Neural progenitor cell (in vitro differentiated cells): ENCODE measurements around the gene SDR9C7. TPM values are rescaled to one million over a fixed set of nuclear protein-coding genes. Genes with fewer than 3 reads are reported as not detected.
"Not testable (repeated sequence)": the region's sequence is repeated elsewhere in the genome, so short reads cannot be mapped to it uniquely, and the experiment has no call there.

ENCODE experiments used
- DNase-seq: peaks from one replicate; pipeline ENCODE4 v3.0.0-alpha.2; 2016; ENCODE audit warnings: low spot score
- H2AFZ ChIP-seq: fragments of 200-600 bp; sonication (generic); replicated peaks from 2 replicates; pipeline ENCODE4 v1.6.1; 2016; ENCODE audit warnings: antibody characterized with exemption
- H3F3A ChIP-seq: fragments of 200-600 bp; sonication (generic); 2 replicates; pipeline ENCODE4 v1.6.1; 2016; ENCODE audit warnings: antibody characterized with exemption, low read depth
- H3K27ac ChIP-seq: fragments of 200-600 bp; sonication (generic); 2 replicates; pipeline ENCODE4 v1.5.1; 2016; ENCODE audit warnings: mild to moderate bottlenecking
- H3K27me3 ChIP-seq: fragments of 200-600 bp; sonication (generic); 2 replicates; pipeline ENCODE4 v1.6.1; 2016; ENCODE audit warnings: mild to moderate bottlenecking, moderate library complexity
- H3K36me3 ChIP-seq: fragments of 200-600 bp; sonication (generic); 2 replicates; pipeline ENCODE4 v1.5.1; 2016
- H3K4me1 ChIP-seq: fragments of 200-600 bp; sonication (generic); 2 replicates; pipeline ENCODE4 v1.6.1; 2016; ENCODE audit warnings: mixed run types
- H3K4me2 ChIP-seq: fragments of 200-600 bp; sonication (generic); 2 replicates; pipeline ENCODE4 v1.6.1; 2016
- H3K4me3 ChIP-seq: fragments of 200-600 bp; sonication (generic); 2 replicates; pipeline ENCODE4 v1.5.1; 2016
- H3K79me2 ChIP-seq: fragments of 200-600 bp; sonication (generic); 2 replicates; pipeline ENCODE4 v1.6.1; 2016; ENCODE audit warnings: low read depth
- H3K9ac ChIP-seq: fragments of 200-600 bp; sonication (generic); 2 replicates; pipeline ENCODE4 v1.6.1; 2016
- H3K9me3 ChIP-seq: fragments of 200-600 bp; sonication (generic); 2 replicates; pipeline ENCODE4 v1.5.1; 2016; ENCODE audit warnings: low read depth
- H4K20me1 ChIP-seq: fragments of 200-600 bp; sonication (generic); 2 replicates; pipeline ENCODE4 v1.6.1; 2016; ENCODE audit warnings: low read depth
- H3K27ac Mint-ChIP-seq: 3 replicates; pipeline ENCODE4 v1.8.0; 2021; ENCODE audit warnings: mixed read lengths
- H3K27me3 Mint-ChIP-seq: 2 replicates; pipeline ENCODE4 v1.8.0; 2022; ENCODE audit warnings: low read depth, mild to moderate bottlenecking, inconsistent platforms, moderate library complexity, mixed read lengths; ENCODE audit not compliant: insufficient read depth
- H3K36me3 Mint-ChIP-seq: 3 replicates; pipeline ENCODE4 v1.8.0; 2021; ENCODE audit warnings: mixed read lengths
- H3K4me1 Mint-ChIP-seq: 3 replicates; pipeline ENCODE4 v1.8.0; 2021; ENCODE audit warnings: mixed read lengths
- H3K4me3 Mint-ChIP-seq: 3 replicates; pipeline ENCODE4 v1.8.0; 2021; ENCODE audit warnings: mild to moderate bottlenecking, moderate library complexity, mixed read lengths
- H3K9me3 Mint-ChIP-seq: 3 replicates; pipeline ENCODE4 v1.8.0; 2020; ENCODE audit warnings: mixed read lengths
- CTCF ChIP-seq: fragments of 200-600 bp; sonication (generic); IDR thresholded peaks from 2 replicates; pipeline ENCODE4 v1.5.1; 2017; ENCODE audit warnings: antibody characterized with exemption, mild to moderate bottlenecking
- EZH2 ChIP-seq: fragments of 200-600 bp; sonication (generic); IDR thresholded peaks from 2 replicates; pipeline ENCODE4 v1.6.1; 2017; ENCODE audit warnings: antibody characterized with exemption, mild to moderate bottlenecking, moderate library complexity
- EZH2phosphoT487 ChIP-seq: fragments of 200-600 bp; sonication (generic); IDR thresholded peaks from 2 replicates; pipeline ENCODE4 v1.6.1; 2017; ENCODE audit warnings: antibody characterized with exemption
- total RNA-seq: library from RNA; depleted of rRNA; stranded (reverse); fragments of >200 nt; gene quantifications from 2 replicates; pipeline ENCODE4 v1.2.3, GENCODE V29; 2015; ENCODE audit warnings: low replicate concordance

The SDR9C7 gene
- total RNA-seq, 1 donor from 2014 or later: 0.32 TPM

GRCh38 chr12:56962247-56962646 lies 28.0 kb upstream of the SDR9C7 start:
- H3K36me3 Mint-ChIP-seq, H3K27ac ChIP-seq, H3K79me2 ChIP-seq, H3K9me3 ChIP-seq, H3K27me3 ChIP-seq, H3K4me3 Mint-ChIP-seq, H3K4me1 ChIP-seq, H2AFZ ChIP-seq, H3K4me3 ChIP-seq, H3K27ac Mint-ChIP-seq, DNase-seq, H3F3A ChIP-seq, H4K20me1 ChIP-seq, H3K36me3 ChIP-seq, H3K4me2 ChIP-seq, H3K9ac ChIP-seq, H3K4me1 Mint-ChIP-seq: not testable (repeated sequence)
- peaks cover 39% of the 10 kb centered on the region for H3K9me3 Mint-ChIP-seq
- peaks cover 15% of the 10 kb centered on the region for H3K27me3 Mint-ChIP-seq

GRCh38 chr12:56958422-56958821 lies 24.2 kb upstream of the SDR9C7 start:
- Mint-ChIP-seq H3K27me3 (peaks cover 16% of the 10 kb centered on the region), H3K4me1 (no peaks in the 10 kb centered on the region), H3K9me3 (peaks cover 28% of the 10 kb centered on the region), H3K27ac (no peak overlapping the region), H3K36me3 (no peaks in the 10 kb centered on the region), H3K4me3 (no peak overlapping the region)
- no peak overlapping the region for H3K27ac ChIP-seq
- H3K4me2 ChIP-seq: no peak overlapping the region
- DNase-seq: no peak
- H3K79me2 ChIP-seq: no peaks in the 10 kb centered on the region
- H3K36me3 ChIP-seq: no peaks in the 10 kb centered on the region
- H2AFZ ChIP-seq: no peak overlapping the region
- H3K4me1 ChIP-seq: no peaks in the 10 kb centered on the region
- H3K9ac ChIP-seq: no peak overlapping the region
- no peaks in the 10 kb centered on the region for H3F3A ChIP-seq
- no peaks in the 10 kb centered on the region for H3K27me3 ChIP-seq
- H4K20me1 ChIP-seq: no peaks in the 10 kb centered on the region
- TF ChIP-seq EZH2 (no peak), EZH2phosphoT487 (no peak), CTCF (no peak)
- no peak overlapping the region for H3K4me3 ChIP-seq
- no peaks in the 10 kb centered on the region for H3K9me3 ChIP-seq

- no peak within 1 kb of the TSS for H3K9ac ChIP-seq
- no peak for DNase-seq
- H3K27me3 Mint-ChIP-seq: peaks cover 17% of the 10 kb centered on the region
- H4K20me1 ChIP-seq: no peaks in the 10 kb centered on the region
- no peaks in the 10 kb centered on the region for H3K27me3 ChIP-seq
- no peaks in the 10 kb centered on the region for H3K79me2 ChIP-seq
- H3K36me3 ChIP-seq: no peaks in the 10 kb centered on the region
- H3K9me3 Mint-ChIP-seq: peaks cover 25% of the 10 kb centered on the region
- no peaks in the 10 kb centered on the region for H3K9me3 ChIP-seq
- no peaks in the 10 kb centered on the region for H3K4me1 ChIP-seq
- no peaks in the 10 kb centered on the region for H3F3A ChIP-seq
- H3K36me3 Mint-ChIP-seq: no peaks in the 10 kb centered on the region
- H3K4me1 Mint-ChIP-seq: no peaks in the 10 kb centered on the region
- H3K27ac ChIP-seq: no peak within 1 kb of the TSS
- no peak for TF ChIP-seq CTCF
- TF ChIP-seq EZH2phosphoT487: no peak
- no peak for TF ChIP-seq EZH2
- no peak within 1 kb of the TSS for H3K27ac Mint-ChIP-seq
- H2AFZ ChIP-seq: no peak within 1 kb of the TSS
- H3K4me3 Mint-ChIP-seq: no peak within 1 kb of the TSS
- no peak within 1 kb of the TSS for H3K4me3 ChIP-seq
- H3K4me2 ChIP-seq: no peak within 1 kb of the TSS
Observed at GRCh38 chr12:56957229-56958052, 23.2 kb upstream of the SDR9C7 start, which contains the start of gene RDH16. Gene RDH16, minus strand, starts transcription at chr12:56957608. Its CDS starts 146 bp downstream, at chr12:56957462.

- no peaks in the 10 kb centered on the region for H3K9me3 ChIP-seq
- H3K4me2 ChIP-seq: no peak overlapping the region
- Mint-ChIP-seq H3K4me3 (no peak overlapping the region), H3K36me3 (no peaks in the 10 kb centered on the region), H3K27me3 (peaks cover 11% of the 10 kb centered on the region), H3K9me3 (peaks cover 10% of the 10 kb centered on the region), H3K4me1 (no peaks in the 10 kb centered on the region), H3K27ac (no peak overlapping the region)
- H3K4me1 ChIP-seq: no peaks in the 10 kb centered on the region
- no peak for TF ChIP-seq CTCF
- TF ChIP-seq EZH2: no peak
- no peaks in the 10 kb centered on the region for H3K79me2 ChIP-seq
- H3K27me3 ChIP-seq: no peaks in the 10 kb centered on the region
- H3K9ac ChIP-seq: no peak overlapping the region
- H2AFZ ChIP-seq: no peak overlapping the region
- no peak for DNase-seq
- no peaks in the 10 kb centered on the region for H3K36me3 ChIP-seq
- H3F3A ChIP-seq: no peaks in the 10 kb centered on the region
- no peak overlapping the region for H3K4me3 ChIP-seq
- H3K27ac ChIP-seq: no peak overlapping the region
- H4K20me1 ChIP-seq: no peaks in the 10 kb centered on the region
Observed at GRCh38 chr12:56955631-56956256, 21.5 kb upstream of the SDR9C7 start.
